B cell (primary cell): Measurements from ENCODE around the gene KSR1. TPM values are rescaled to one million over a fixed set of nuclear protein-coding genes. Genes with fewer than 3 reads are reported as not detected.
A peak's percentile ranks its signal among the peaks of the same experiment; 100 is the strongest.

Experiments
- ATAC-seq: fragments of 200-7000 bp; cut with Tn5 transposase; one replicate; pipeline ENCODE4 v1.10.0; 2021; ENCODE audit warnings: low read depth, mild to moderate bottlenecking, moderate number of reproducible peaks, moderate library complexity
- CTCF ChIA-PET: fragments of 350-600 bp; sonication (Branson Sonifier 250); formaldehyde crosslinking; loops from one replicate; lab custom pipeline; 2021; ENCODE audit warnings: antibody characterized with exemption, inconsistent platforms; lab: Charles Lee
- POLR2A ChIA-PET: fragments of 350-600 bp; sonication (Branson Sonifier 250); formaldehyde crosslinking; loops from one replicate; lab custom pipeline; 2021; ENCODE audit warnings: antibody characterized with exemption; lab: Charles Lee
- DNase-seq: peaks from one replicate; pipeline ENCODE4 v3.0.0; 2013
- H2AFZ ChIP-seq: 2 replicates; pipeline ENCODE4 v1.6.1; 2012; ENCODE audit warnings: mild to moderate bottlenecking, low read depth, low read length; ENCODE audit not compliant: insufficient read depth, poor library complexity, severe bottlenecking
- H3K27ac ChIP-seq, 2 donors: 1 replicate in 1 of 2; 2 replicates in 1 of 2; pipeline ENCODE4 v1.5.1; 2012 to 2013; ENCODE audit warnings: low read length in 2 of 2, mild to moderate bottlenecking in 2 of 2, moderate library complexity in 1 of 2
- H3K27me3 ChIP-seq, 4 experiments: fragments of 200-600 bp in 1 of 4; sonication (generic) in 1 of 4; replicated peaks in 1 of 4; 1 replicate in 2 of 4; 2 replicates in 2 of 4; pipeline versions ENCODE4 v1.6.1 to v1.7.0; 2013 to 2016; ENCODE audit warnings: low read length in 3 of 4, mild to moderate bottlenecking in 2 of 4, mixed read lengths in 1 of 4, moderate library complexity in 1 of 4; ENCODE audit not compliant: insufficient read depth in 4 of 4, control insufficient read depth in 3 of 4; ENCODE audit errors: control extremely low read depth in 1 of 4
- H3K36me3 ChIP-seq, 2 experiments: replicated peaks in 1 of 2; 1 replicate in 1 of 2; 2 replicates in 1 of 2; pipeline versions ENCODE4 v1.6.1 to v1.7.1; 2013; ENCODE audit warnings: low read length in 1 of 2; ENCODE audit not compliant: insufficient read depth in 2 of 2, control insufficient read depth in 1 of 2; ENCODE audit errors: control extremely low read depth in 1 of 2, extremely low read depth in 1 of 2
- H3K4me1 ChIP-seq, 2 donors: fragments of 200-600 bp in 1 of 2; sonication (generic) in 1 of 2; 1 replicate in 1 of 2; 2 replicates in 1 of 2; pipeline versions ENCODE4 v1.5.1 to v1.6.1; 2013 to 2017; ENCODE audit warnings: low read length in 2 of 2; ENCODE audit not compliant: control insufficient read depth in 2 of 2, insufficient read depth in 2 of 2
- H3K4me2 ChIP-seq: replicated peaks from 2 replicates; pipeline ENCODE3; 2012; ENCODE audit warnings: mild to moderate bottlenecking, low read depth, low read length; ENCODE audit not compliant: poor library complexity, severe bottlenecking
- H3K4me3 ChIP-seq, 5 experiments: fragments of 200-600 bp in 1 of 5; sonication (generic) in 1 of 5; 1 replicate in 3 of 5; 2 replicates in 2 of 5; pipeline versions ENCODE4 v1.5.1 to v1.7.0; 2011 to 2016; ENCODE audit warnings: low read length in 4 of 5, mild to moderate bottlenecking in 4 of 5, low read depth in 2 of 5, control low read depth in 1 of 5, moderate library complexity in 1 of 5; ENCODE audit not compliant: insufficient read depth in 1 of 5; ENCODE audit errors: control extremely low read depth in 1 of 5, extremely low read depth in 1 of 5
- H3K79me2 ChIP-seq: fragments of 200-600 bp; sonication (generic); one replicate; pipeline ENCODE4 v1.6.0; 2016; ENCODE audit warnings: low read length; ENCODE audit not compliant: control insufficient read depth, insufficient read depth
- H3K9ac ChIP-seq: fragments of 200-600 bp; sonication (generic); 2 replicates; pipeline ENCODE4 v1.6.1; 2017; ENCODE audit warnings: mild to moderate bottlenecking, low read length, moderate library complexity
- H3K9me3 ChIP-seq, 3 donors: one replicate each; pipeline versions ENCODE4 v1.6.1 to v1.7.1; 2013; ENCODE audit warnings: low read length in 2 of 3; ENCODE audit not compliant: control insufficient read depth in 2 of 3, insufficient read depth in 1 of 3; ENCODE audit errors: control extremely low read depth in 1 of 3
- H4K20me1 ChIP-seq: 2 replicates; pipeline ENCODE4 v1.6.0; 2012; ENCODE audit warnings: mild to moderate bottlenecking, low read length; ENCODE audit not compliant: insufficient read depth, control insufficient read depth, poor library complexity, severe bottlenecking
- H3K27ac Mint-ChIP-seq: one replicate; pipeline ENCODE4 v1.8.0; 2021; ENCODE audit warnings: mixed read lengths
- H3K27me3 Mint-ChIP-seq: one replicate; pipeline ENCODE4 v1.8.0; 2021; ENCODE audit warnings: mixed read lengths
- H3K4me1 Mint-ChIP-seq: one replicate; pipeline ENCODE4 v1.8.0; 2021; ENCODE audit warnings: mixed read lengths
- H3K4me3 Mint-ChIP-seq: one replicate; pipeline ENCODE4 v1.8.0; 2021; ENCODE audit warnings: mixed read lengths
- H3K9me3 Mint-ChIP-seq: one replicate; pipeline ENCODE4 v1.8.0; 2022; ENCODE audit warnings: mixed read lengths; ENCODE audit not compliant: insufficient read depth
- EZH2 ChIP-seq: IDR thresholded peaks from 2 replicates; pipeline ENCODE4 v1.6.1; 2012; ENCODE audit warnings: borderline replicate concordance, low read depth, mild to moderate bottlenecking, moderate library complexity, low read length; ENCODE audit not compliant: insufficient read depth, poor library complexity, severe bottlenecking
- WGBS: methylation state at CpG from one replicate; pipeline ENCODE4 v1.1.5; 2013; ENCODE audit warnings: missing lambda C conversion rate; ENCODE audit not compliant: insufficient coverage; 5-methylcytosine and 5-hydroxymethylcytosine counted together
- intact Hi-C: fragments of 100-400 bp; cut with micrococcal nuclease; formaldehyde crosslinking; loops from one replicate; pipeline ENCODE4 v1.10.0; 2022
- polyA plus RNA-seq: library from polyadenylated mRNA; depleted of rRNA; stranded (reverse); fragments of >200 nt; gene quantifications from 2 replicates; pipeline ENCODE4 v1.2.3, GENCODE V29; 2012
- total RNA-seq, 2 donors: library from RNA; stranded (reverse); fragments of 120-200 nt in 1 of 2; gene quantifications; 1 replicate in 1 of 2; 2 replicates in 1 of 2; pipeline versions ENCODE4 v1.2.3 to v1.2.4, GENCODE V29; 2013 to 2022
- TF ChIP-seq, protein P1 (sequence below): fragments of 200-600 bp; IDR thresholded peaks from one replicate; pipeline ENCODE4 v1.8.0; 2022; ENCODE audit warnings: antibody characterized with exemption, mild to moderate bottlenecking

Gene KSR1
- total and polyA plus RNA-seq, 2 donors (not counting 1 experiment from before 2014, with no cell fraction given), result 27.5 to 85.6 TPM

DNA sequence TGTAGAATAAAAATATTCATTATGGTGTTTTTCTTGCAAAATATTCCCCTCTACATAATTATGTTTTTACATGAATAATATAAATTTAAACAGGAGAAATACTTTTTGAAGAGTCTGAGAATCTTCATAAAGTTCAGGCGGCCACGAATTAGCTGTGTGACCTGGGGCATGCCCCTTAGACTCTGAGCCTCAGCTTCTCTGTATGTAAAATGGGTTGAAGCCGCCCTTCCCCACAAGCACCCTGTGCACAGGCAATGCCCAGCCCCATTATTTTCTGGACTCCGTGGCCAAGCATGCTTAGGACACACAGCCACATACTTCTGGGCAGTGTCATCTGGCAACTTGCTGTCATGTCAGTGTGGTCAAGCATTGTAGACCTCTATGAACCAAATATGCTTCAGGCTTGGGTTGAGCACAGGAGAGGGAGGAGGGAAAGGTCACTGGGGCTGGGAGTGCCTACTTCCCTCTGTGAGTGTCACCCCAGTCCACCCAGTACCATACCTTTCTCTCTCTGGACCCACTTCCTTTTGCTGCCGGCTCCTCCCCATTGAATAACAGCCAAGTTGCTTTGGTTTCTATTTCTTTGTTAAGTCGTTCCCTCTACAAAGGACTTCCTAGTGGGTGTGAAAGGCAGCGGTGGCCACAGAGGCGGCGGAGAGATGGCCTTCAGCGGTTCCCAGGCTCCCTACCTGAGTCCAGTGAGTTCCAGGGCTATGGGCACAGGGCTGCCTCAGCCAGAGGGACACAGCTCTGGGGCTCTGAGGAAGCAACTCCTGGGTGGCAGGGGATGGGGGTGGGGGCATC, 174.6 kb downstream of the KSR1 start, which contains the start of gene LGALS9:
Gene LGALS9 (plus strand): TSS at position 582 of the 804 bp plus-strand sequence. CDS start 78 bp downstream, at position 660.
- Mint-ChIP-seq H3K9me3 (peaks cover 1% of the 10 kb centered on the region), H3K27me3 (no peaks in the 10 kb centered on the region), H3K4me3 (peak within 1 kb of the TSS; percentile 88), H3K4me1 (peaks cover 50% of the 10 kb centered on the region), H3K27ac (peak within 1 kb of the TSS; percentile 93)
- ATAC-seq (peak; percentile 57), DNase-seq (peak; percentile 63)
- Histone ChIP-seq H2AFZ (peak within 1 kb of the TSS; percentile 89), H3K36me3 (peaks cover 0 to 3% of the 10 kb centered on the region in 2 experiments), H3K4me2 (peak within 1 kb of the TSS; percentile 77), H3K27ac (peak within 1 kb of the TSS; percentile 77 to 83), H3K4me3 (peak within 1 kb of the TSS; percentile 53 to 98 (median 78)), H3K27me3 (no peaks in the 10 kb centered on the region), H4K20me1 (no peaks in the 10 kb centered on the region), H3K9ac (peak within 1 kb of the TSS; percentile 85), H3K9me3 (peaks cover 0 to 4% (median 0%) of the 10 kb centered on the region in 3 donors), H3K79me2 (peaks cover 53% of the 10 kb centered on the region), H3K4me1 (peaks cover 37 to 53% of the 10 kb centered on the region in 2 donors)
- 48% methylated on average over 8 of the region's 10 CpGs for WGBS
- ChIA-PET CTCF (interaction anchor here (1.5 to 7.6 kb wide), 3 partner anchors 29 to 394 kb away, joined by 3 to 59 read pairs (median 13); no protein-coding TSS in a partner anchor), POLR2A (interaction anchor here (0.6 kb wide), 1 partner anchor 174 kb away, joined by 3 read pairs; no protein-coding TSS in a partner anchor)
- no peak for TF ChIP-seq EZH2
- TF ChIP-seq, protein P1, sequence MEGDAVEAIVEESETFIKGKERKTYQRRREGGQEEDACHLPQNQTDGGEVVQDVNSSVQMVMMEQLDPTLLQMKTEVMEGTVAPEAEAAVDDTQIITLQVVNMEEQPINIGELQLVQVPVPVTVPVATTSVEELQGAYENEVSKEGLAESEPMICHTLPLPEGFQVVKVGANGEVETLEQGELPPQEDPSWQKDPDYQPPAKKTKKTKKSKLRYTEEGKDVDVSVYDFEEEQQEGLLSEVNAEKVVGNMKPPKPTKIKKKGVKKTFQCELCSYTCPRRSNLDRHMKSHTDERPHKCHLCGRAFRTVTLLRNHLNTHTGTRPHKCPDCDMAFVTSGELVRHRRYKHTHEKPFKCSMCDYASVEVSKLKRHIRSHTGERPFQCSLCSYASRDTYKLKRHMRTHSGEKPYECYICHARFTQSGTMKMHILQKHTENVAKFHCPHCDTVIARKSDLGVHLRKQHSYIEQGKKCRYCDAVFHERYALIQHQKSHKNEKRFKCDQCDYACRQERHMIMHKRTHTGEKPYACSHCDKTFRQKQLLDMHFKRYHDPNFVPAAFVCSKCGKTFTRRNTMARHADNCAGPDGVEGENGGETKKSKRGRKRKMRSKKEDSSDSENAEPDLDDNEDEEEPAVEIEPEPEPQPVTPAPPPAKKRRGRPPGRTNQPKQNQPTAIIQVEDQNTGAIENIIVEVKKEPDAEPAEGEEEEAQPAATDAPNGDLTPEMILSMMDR, result no peak
- intact Hi-C loops, result no loop called here

DNA sequence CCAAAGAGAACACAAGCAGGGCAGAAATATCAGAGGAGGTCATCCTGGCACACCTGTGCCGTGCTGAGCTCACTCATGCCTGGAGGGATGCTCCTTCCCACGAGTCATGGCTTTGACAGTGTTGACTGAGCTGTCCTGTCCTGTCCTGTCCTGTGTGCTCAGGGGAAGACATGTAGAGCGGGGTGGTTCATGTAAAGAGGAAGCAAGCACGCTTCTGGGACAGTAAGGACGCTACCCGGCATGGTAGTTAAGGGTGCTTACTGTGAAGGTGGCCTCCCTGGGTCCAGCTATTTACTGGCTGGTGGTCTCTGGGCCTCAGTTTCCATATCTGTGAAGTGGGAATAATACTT, 175.1 kb downstream of the KSR1 start:
- H3K27ac ChIP-seq, result peak overlapping the region; percentile 77 to 83
- no peaks in the 10 kb centered on the region for H4K20me1 ChIP-seq
- H3K9ac ChIP-seq, result peak overlapping the region; percentile 85
- ChIA-PET POLR2A (no interaction called here), CTCF (interaction anchor here (1.5 to 7.6 kb wide), 3 partner anchors 30 to 395 kb away, joined by 3 to 59 read pairs (median 13); no protein-coding TSS in a partner anchor)
- peak overlapping the region; percentile 77 for H3K4me2 ChIP-seq
- WGBS, result 0% methylated on average over 6 of the region's 6 CpGs
- Mint-ChIP-seq H3K4me1 (peaks cover 55% of the 10 kb centered on the region), H3K27me3 (no peaks in the 10 kb centered on the region), H3K27ac (peak overlapping the region; percentile 93), H3K4me3 (peak overlapping the region; percentile 88), H3K9me3 (no peaks in the 10 kb centered on the region)
- ATAC-seq (peak; percentile 65), DNase-seq (peak; percentile 67)
- peaks cover 0 to under 1% of the 10 kb centered on the region in 2 experiments for H3K36me3 ChIP-seq
- intact Hi-C loops, result no loop called here
- peaks cover 0 to 4% (median 0%) of the 10 kb centered on the region in 3 donors for H3K9me3 ChIP-seq
- peaks cover 58% of the 10 kb centered on the region for H3K79me2 ChIP-seq
- H3K27me3 ChIP-seq, result no peaks in the 10 kb centered on the region
- TF ChIP-seq, protein P1, result no peak
- TF ChIP-seq EZH2, result no peak
- peak overlapping the region; percentile 89 for H2AFZ ChIP-seq
- peaks cover 43 to 58% of the 10 kb centered on the region in 2 donors for H3K4me1 ChIP-seq
- peak overlapping the region; percentile 53 to 98 (median 78) for H3K4me3 ChIP-seq
